Measurements from ENCODE around the gene KIF19.
"Not testable (repeated sequence)": the region's sequence is repeated elsewhere in the genome, so short reads cannot be mapped to it uniquely, and the experiment has no call there.

KIF19 gene

GRCh38 chr17:74404218-74404617 is 78.2 kb downstream of the KIF19 start:
- no peak for FAIRE-seq
- DNase-seq (ENCODE audit: extremely low spot score, insufficient read length, low read depth) = no peak

- DNase-seq (ENCODE audit: extremely low spot score, insufficient read length, low read depth) = no peak
- no peak for FAIRE-seq
These were observed 78.8 kb downstream of the KIF19 start for GRCh38 chr17:74404789-74405188.

- not testable (repeated sequence) for FAIRE-seq; DNase-seq (ENCODE audit: extremely low spot score, insufficient read length, low read depth)
These were observed 79.3 kb downstream of the KIF19 start for GRCh38 chr17:74405311-74405710.
